Thyroid gland (tissue), 4 donors: ENCODE data around the gene ALDH8A1.

Experiments used
- CTCF ChIP-seq, 6 experiments: fragments of 200-600 bp in 3 of 6; fragments of 450-650 bp in 3 of 6; sonication (generic) in 3 of 6; IDR thresholded peaks; one replicate each; pipeline ENCODE4 v1.5.1; 2016 to 2019; ENCODE audit warnings: antibody characterized with exemption in 6 of 6, mild to moderate bottlenecking in 2 of 6, inconsistent platforms in 1 of 6, moderate library complexity in 1 of 6
- POLR2A ChIP-seq, 2 donors: fragments of 450-650 bp; IDR thresholded peaks; one replicate each; pipeline ENCODE4 v1.6.1; 2017; ENCODE audit warnings: antibody characterized with exemption in 2 of 2, mild to moderate bottlenecking in 2 of 2, moderate library complexity in 1 of 2

GRCh38 chr6:134884752-134885151 is 65.1 kb downstream of the ALDH8A1 start:
- TF ChIP-seq CTCF (IDR thresholded peaks at IDR 0.05) (no peak), POLR2A (IDR thresholded peaks at IDR 0.05) (no peak)
